ENCODE data around the gene UBE3C. TPM values are rescaled to one million over a fixed set of nuclear protein-coding genes. Genes with fewer than 3 reads are reported as not detected.

UBE3C gene
- total and polyA plus RNA-seq, 2 of the 13 experiments (the other 11 are each of a cell fraction or from before 2014, with no cell fraction given): 27.0 to 48.2 TPM

- TF ChIP-seq DBP (CRISPR knock-in tag; IDR thresholded peaks at IDR 0.05; ENCODE audit: not compliant biosample characterization): no peak
Measured at GRCh38 chr7:157210682-157211081, 72.0 kb downstream of the UBE3C start (continued).

- H4K20me1 ChIP-seq (ENCODE audit: insufficient read depth, low read length): no peaks in the 10 kb centered on the region
- no peak for FAIRE-seq
- H3K27me3 ChIP-seq (ENCODE audit: control insufficient read depth in 1 of 2, insufficient read depth in 2 of 2, low read length in 2 of 2): no peaks in the 10 kb centered on the region
- intact Hi-C loops (cut with micrococcal nuclease; ENCODE audit: unreplicated experiment): no loop called here
- no peak overlapping the region for H3K27ac ChIP-seq (ENCODE audit: extremely low read length, insufficient read depth, low read length)
- 97% methylated on average over 5 of the region's 5 CpGs for WGBS (ENCODE audit: low lambda C conversion rate)
- H3K4me2 ChIP-seq (ENCODE audit: low read depth, low read length): no peak overlapping the region
- in situ Hi-C loops (cut with HindIII; ENCODE audit: extremely low pct_ligation_motif_present, low pct_unique_long_range_greater_than_20kb): no loop called here
- no peak overlapping the region for H3K4me3 ChIP-seq (replicated peaks in 1 of 3; ENCODE audit: insufficient read depth in 1 of 3, low read depth in 2 of 3, low read length in 3 of 3)
- TF ChIP-seq FOXO1 (CRISPR knock-in tag; IDR thresholded peaks at IDR 0.05) (no peak), CSRNP1 (CRISPR knock-in tag; IDR thresholded peaks at IDR 0.05) (no peak)
- H2AFZ ChIP-seq (ENCODE audit: low read length): no peak overlapping the region
- no peaks in the 10 kb centered on the region for H3K79me2 ChIP-seq (ENCODE audit: insufficient read depth, low read length)
- BruUV-seq (replicated peaks): no TSS peak
- H3K9me3 ChIP-seq (ENCODE audit: low read length): no peaks in the 10 kb centered on the region
- no peak overlapping the region for H3K9ac ChIP-seq (ENCODE audit: insufficient read depth, low read depth, low read length)
- no peak for DNase-seq (ENCODE audit: low spot score)
- POLR2A ChIA-PET: no interaction called here
- CTCF ChIA-PET (ENCODE audit: low intra/inter-chr PET ratio, low total read pairs): no interaction called here
- peaks cover 8 to 52% of the 10 kb centered on the region in 2 experiments for H3K36me3 ChIP-seq (replicated peaks in 1 of 2; ENCODE audit: control insufficient read depth in 1 of 2, insufficient read depth in 2 of 2, low read length in 2 of 2)
- no peaks in the 10 kb centered on the region for H3K4me1 ChIP-seq (ENCODE audit: insufficient read depth, low read length)
- ATAC-seq: no peak
Measured at GRCh38 chr7:157211690-157212089, 73.0 kb downstream of the UBE3C start.

- Histone ChIP-seq H3K36me3 (replicated peaks in 1 of 2; ENCODE audit: control insufficient read depth in 1 of 2, insufficient read depth in 2 of 2, low read length in 2 of 2) (peaks cover 15 to 57% of the 10 kb centered on the region in 2 experiments; a peak in 4 of 5 replicates), H2AFZ (ENCODE audit: low read length) (no peak overlapping the region), H4K20me1 (ENCODE audit: insufficient read depth, low read length) (no peaks in the 10 kb centered on the region), H3K4me2 (ENCODE audit: low read depth, low read length) (no peak overlapping the region), H3K27ac (ENCODE audit: extremely low read length, insufficient read depth, low read length) (no peak overlapping the region), H3K9me3 (ENCODE audit: low read length) (no peaks in the 10 kb centered on the region), H3K4me1 (ENCODE audit: insufficient read depth, low read length) (no peaks in the 10 kb centered on the region), H3K4me3 (replicated peaks in 1 of 3; ENCODE audit: insufficient read depth in 1 of 3, low read depth in 2 of 3, low read length in 3 of 3) (no peak overlapping the region), H3K27me3 (ENCODE audit: control insufficient read depth in 1 of 2, insufficient read depth in 2 of 2, low read length in 2 of 2) (no peaks in the 10 kb centered on the region), H3K79me2 (ENCODE audit: insufficient read depth, low read length) (no peaks in the 10 kb centered on the region), H3K9ac (ENCODE audit: insufficient read depth, low read depth, low read length) (no peak overlapping the region)
- TF ChIP-seq FOXK2 (IDR thresholded peaks at IDR 0.05): no peak
- intact Hi-C loops (cut with micrococcal nuclease; ENCODE audit: unreplicated experiment) (no loop called here), in situ Hi-C loops (cut with HindIII; ENCODE audit: extremely low pct_ligation_motif_present, low pct_unique_long_range_greater_than_20kb) (no loop called here)
- no TSS peak for BruUV-seq (replicated peaks)
- ChIA-PET POLR2A (no interaction called here), CTCF (ENCODE audit: low intra/inter-chr PET ratio, low total read pairs) (no interaction called here)
- 99% methylated on average over 5 of the region's 5 CpGs for WGBS (ENCODE audit: low lambda C conversion rate)
- ATAC-seq (no peak; the same call in 2 of the 3 replicates), DNase-seq (ENCODE audit: low spot score) (no peak), FAIRE-seq (no peak)
Measured at GRCh38 chr7:157219154-157219553, 80.4 kb downstream of the UBE3C start.

Data from HepG2 (cell line).